C4-2B (cell line): ENCODE results near the gene BCL11B.

Experiments
- CTCF ChIP-seq: fragments of 450-650 bp; conservative IDR thresholded peaks from 2 replicates; pipeline ENCODE4 v1.5.1; 2017; ENCODE audit warnings: mild to moderate bottlenecking
- ZFX ChIP-seq: fragments of 450-650 bp; IDR thresholded peaks from 2 replicates; pipeline ENCODE4 v1.6.1; 2017

GRCh38 chr14:99186956-99187690, 84.9 kb downstream of the BCL11B start:
- TF ChIP-seq CTCF (no peak), ZFX (no peak)
